ENCODE data around the gene GLTPD2. TPM values are rescaled to one million over a fixed set of nuclear protein-coding genes. Genes with fewer than 3 reads are reported as not detected.

The GLTPD2 gene
- total RNA-seq, 6 experiments from 2014 or later, result 20.6 to 97.4 (median 60.9) TPM

- intact Hi-C loops (cut with DNase I), result no loop called here
- H3K9me3 ChIP-seq, result no peaks in the 10 kb centered on the region
Measured at GRCh38 chr17:4795168-4795567, 6.4 kb downstream of the GLTPD2 start.

GRCh38 chr17:4796552-4796920, 7.8 kb downstream of the GLTPD2 start:
- H3K4me3 ChIP-seq, result peak overlapping the region; percentile 64 to 98 (median 79)
- no peak for TF ChIP-seq POLR2A (IDR thresholded peaks at IDR 0.05)
- no peak for TF ChIP-seq CTCF (IDR thresholded peaks at IDR 0.05)
- intact Hi-C loops (cut with DNase I), result no loop called here
- H3K27me3 ChIP-seq, result no peaks in the 10 kb centered on the region
- H3K9me3 ChIP-seq, result no peaks in the 10 kb centered on the region
- peaks cover 0 to 17% (median 0%) of the 10 kb centered on the region in 4 donors for H3K36me3 ChIP-seq
- DNase-seq (no peak), ATAC-seq (peak in 3 of 4 donors; percentile 20 to 47 (median 38))
- peaks cover 0 to 7% (median 0%) of the 10 kb centered on the region in 4 donors for H3K4me1 ChIP-seq
- WGBS (ENCODE audit: insufficient coverage, low coverage, low lambda C conversion rate, missing lambda C conversion rate), result 0% methylated on average over 5 of the region's 7 CpGs
- peak overlapping the region; percentile 27 to 74 (median 49) for H3K27ac ChIP-seq

More at GRCh38 chr17:4795168-4795567, 6.4 kb downstream of the GLTPD2 start:
- H3K27me3 ChIP-seq, result no peaks in the 10 kb centered on the region
- H3K4me1 ChIP-seq, result peaks cover 0 to 11% (median 0%) of the 10 kb centered on the region in 4 donors
- ATAC-seq (no peak), DNase-seq (no peak)
- H3K27ac ChIP-seq, result peak overlapping the region in 1 of 3 donors; percentile 74
- TF ChIP-seq CTCF (IDR thresholded peaks at IDR 0.05), result no peak
- no peak for TF ChIP-seq POLR2A (IDR thresholded peaks at IDR 0.05)
- 92% methylated on average over 1 of the region's 1 CpG for WGBS (ENCODE audit: insufficient coverage, low coverage, low lambda C conversion rate, missing lambda C conversion rate)
- H3K4me3 ChIP-seq, result no peak overlapping the region
- peaks cover 0 to 17% (median 0%) of the 10 kb centered on the region in 4 donors for H3K36me3 ChIP-seq

GRCh38 chr17:4800462-4801196, 11.9 kb downstream of the GLTPD2 start:
- peaks cover 0 to 17% (median 0%) of the 10 kb centered on the region in 4 donors for H3K36me3 ChIP-seq
- 88% methylated on average over 9 of the region's 10 CpGs for WGBS (ENCODE audit: insufficient coverage, low coverage, low lambda C conversion rate, missing lambda C conversion rate)
- H3K4me3 ChIP-seq, result no peak overlapping the region
- intact Hi-C loops (cut with DNase I), result no loop called here
- no peak for TF ChIP-seq CTCF (IDR thresholded peaks at IDR 0.05)
- TF ChIP-seq POLR2A (IDR thresholded peaks at IDR 0.05), result no peak
- no peak overlapping the region for H3K27ac ChIP-seq
- peaks cover 0 to 7% (median 0%) of the 10 kb centered on the region in 4 donors for H3K4me1 ChIP-seq
- ATAC-seq (no peak), DNase-seq (no peak)
- H3K9me3 ChIP-seq, result no peaks in the 10 kb centered on the region
- H3K27me3 ChIP-seq, result no peaks in the 10 kb centered on the region

- ATAC-seq, result no peak
- intact Hi-C loops (cut with DNase I), result no loop called here
- WGBS (ENCODE audit: insufficient coverage, low coverage, low lambda C conversion rate, missing lambda C conversion rate), result 77% methylated on average over 9 of the region's 9 CpGs
- no peak for TF ChIP-seq POLR2A (IDR thresholded peaks at IDR 0.05)
- no peak for TF ChIP-seq CTCF (IDR thresholded peaks at IDR 0.05)
- peaks cover 0 to 4% (median 0%) of the 10 kb centered on the region in 4 donors for H3K4me1 ChIP-seq
- H3K36me3 ChIP-seq, result peaks cover 0 to 17% (median 0%) of the 10 kb centered on the region in 4 donors
- H3K4me3 ChIP-seq, result no peak within 1 kb of the TSS
- H3K9me3 ChIP-seq, result no peaks in the 10 kb centered on the region
- H3K27me3 ChIP-seq, result no peaks in the 10 kb centered on the region
- no peak within 1 kb of the TSS for H3K27ac ChIP-seq
- DNase-seq, result no peak
Measured at GRCh38 chr17:4802228-4802627, 13.5 kb downstream of the GLTPD2 start, which contains the start of gene C17orf114. C17orf114 (minus strand) TSS chr17:4802328.

Measured in right lobe of liver (tissue), 6 donors.